T47D (cell line): ENCODE measurements around the gene ADAMTS2.
"Not testable (repeated sequence)": the region's sequence is repeated elsewhere in the genome, so short reads cannot be mapped to it uniquely, and the experiment has no call there.

Experiments
- DNase-seq, 2 experiments: peaks; one replicate each; pipeline versions ENCODE4 v3.0.0 to v3.0.0-alpha.2; 2011 to 2012; ENCODE audit warnings: low read depth in 1 of 2, low spot score in 1 of 2
- JUND ChIP-seq: IDR thresholded peaks from 2 replicates; pipeline ENCODE4 v1.6.1; 2012; ENCODE audit warnings: low read depth
- in situ Hi-C: cut with HindIII; loops from 2 replicates; pipeline ENCODE4 v1.10.0; 2016; ENCODE audit warnings: low sequenced_read_pairs, low pct_unique_long_range_greater_than_20kb

ADAMTS2 gene

DNA sequence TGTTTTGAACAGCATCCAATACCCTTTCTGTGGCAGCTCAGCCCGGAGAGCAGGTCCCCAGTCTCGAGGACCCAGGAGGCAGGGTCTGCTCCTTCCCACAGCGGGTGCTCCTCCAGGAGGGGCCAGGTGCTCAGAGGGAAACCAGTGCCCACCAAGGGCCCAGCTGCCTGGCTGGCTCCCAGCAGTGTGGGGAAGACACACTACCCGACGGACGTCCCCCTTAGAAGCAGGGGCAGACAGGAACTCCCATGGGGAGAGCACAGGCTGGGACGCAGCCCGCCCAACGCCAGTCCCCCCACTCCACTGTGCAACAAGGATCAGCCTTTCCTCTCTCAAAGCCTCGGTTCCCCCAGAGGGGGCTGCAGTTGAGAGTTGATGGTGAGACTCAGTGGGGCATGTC is 57.6 kb downstream of the ADAMTS2 start:
- DNase-seq = no peak
- no peak for TF ChIP-seq JUND
- in situ Hi-C loops = no loop called here

DNA sequence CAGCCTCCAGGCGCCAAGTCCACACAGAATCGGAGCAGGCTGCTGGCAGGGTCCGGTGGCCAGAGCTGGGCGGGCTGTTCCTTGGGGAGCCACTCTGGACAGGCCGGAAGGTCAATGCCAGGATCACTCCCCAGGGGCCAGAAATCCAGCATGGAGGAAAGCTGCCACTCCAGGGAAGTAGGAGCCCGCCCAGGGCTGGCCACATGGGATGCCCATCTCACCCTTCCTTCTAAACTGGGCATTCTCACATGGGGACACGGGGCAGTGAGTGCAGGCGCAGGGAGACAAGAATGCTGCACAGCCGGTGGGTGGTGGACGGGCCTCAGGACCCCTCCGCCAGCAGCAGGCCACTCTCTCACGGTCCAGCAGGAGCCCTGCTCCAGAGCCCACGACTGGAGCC is 58.2 kb downstream of the ADAMTS2 start:
- no peak for TF ChIP-seq JUND
- in situ Hi-C loops = no loop called here

DNA sequence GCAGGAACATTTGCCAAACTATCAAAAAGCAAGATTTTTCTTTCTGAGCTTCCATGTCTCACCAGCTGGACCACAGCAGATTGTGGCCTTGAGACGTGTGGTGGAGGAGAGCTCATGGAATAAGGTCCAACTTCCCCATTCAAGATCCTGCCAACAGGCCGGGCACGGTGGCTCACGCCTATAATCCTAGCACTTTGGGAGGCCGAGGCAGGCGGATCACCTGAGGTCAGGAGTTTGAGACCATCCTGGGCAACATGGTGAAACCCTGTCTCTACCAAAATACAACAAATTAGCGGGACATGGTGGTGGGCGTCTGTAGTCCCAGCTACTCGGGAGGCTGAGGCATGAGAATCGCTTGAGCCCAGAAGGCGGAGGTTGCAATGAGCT is 59.5 kb downstream of the ADAMTS2 start:
- DNase-seq, in situ Hi-C loops: not testable (repeated sequence)

More for the DNA sequence above, 58.2 kb downstream of the ADAMTS2 start:
- DNase-seq = no peak

DNA sequence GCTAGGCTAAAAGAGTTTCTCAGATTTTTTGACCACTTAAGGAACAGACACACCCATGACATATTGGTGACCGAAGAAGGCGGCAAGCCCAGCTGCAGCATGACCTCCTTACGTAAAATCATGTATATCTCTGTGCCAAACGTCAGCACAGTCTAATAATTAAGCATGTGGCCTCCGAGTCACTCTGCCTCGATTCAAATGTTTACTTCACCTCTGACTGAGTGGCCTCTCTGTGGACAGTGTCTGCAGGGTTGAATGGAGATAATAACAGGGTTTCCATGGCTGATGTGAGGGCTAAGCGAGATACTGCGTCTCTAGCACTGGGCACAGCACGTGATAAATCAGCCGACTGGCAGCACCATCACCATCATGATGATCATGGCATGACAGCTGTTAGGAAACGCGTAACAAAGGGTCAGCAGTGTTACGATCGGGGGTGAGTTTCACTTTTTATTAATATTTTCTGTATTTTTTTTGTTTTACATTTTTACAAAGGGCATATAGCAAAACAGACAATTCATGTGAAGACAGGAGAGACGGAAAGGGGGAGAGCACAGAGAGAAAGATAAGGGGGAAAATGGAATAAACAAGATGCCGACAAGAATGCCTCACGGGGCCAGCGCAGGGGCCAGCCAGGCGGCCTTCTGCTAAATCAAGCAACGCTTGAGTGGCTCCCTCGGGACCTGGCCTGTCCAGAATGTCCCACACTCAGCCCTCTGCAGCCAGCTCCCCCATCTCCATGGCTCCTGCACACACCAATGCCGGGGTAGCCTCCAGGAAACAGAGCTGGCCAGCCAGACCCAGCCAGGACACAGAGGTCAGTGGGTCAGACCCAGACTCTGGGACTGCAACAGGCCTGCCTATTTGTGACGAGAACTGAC is 60.3 kb downstream of the ADAMTS2 start:
- DNase-seq = no peak
- TF ChIP-seq JUND = no peak
- in situ Hi-C loops = no loop called here

DNA sequence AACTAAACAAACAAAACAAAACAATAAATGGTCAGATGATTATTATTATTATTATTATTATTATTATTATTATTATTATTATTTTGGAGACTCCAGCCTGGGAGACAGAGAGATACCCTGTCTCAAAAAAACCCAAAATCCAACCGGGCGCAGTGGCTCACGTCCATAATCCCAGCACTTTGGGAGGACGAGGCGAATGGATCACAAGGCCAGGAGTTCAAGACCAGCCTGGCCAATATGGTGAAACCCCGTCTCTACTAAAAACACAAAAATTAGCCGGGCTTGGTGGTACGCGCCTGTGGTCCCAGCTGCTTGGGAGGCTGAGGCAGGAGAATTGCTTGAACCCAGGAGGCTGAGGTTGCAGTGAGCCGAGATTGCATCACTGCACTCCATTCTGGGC is 61.4 kb downstream of the ADAMTS2 start:
- DNase-seq, in situ Hi-C loops: not testable (repeated sequence)

DNA sequence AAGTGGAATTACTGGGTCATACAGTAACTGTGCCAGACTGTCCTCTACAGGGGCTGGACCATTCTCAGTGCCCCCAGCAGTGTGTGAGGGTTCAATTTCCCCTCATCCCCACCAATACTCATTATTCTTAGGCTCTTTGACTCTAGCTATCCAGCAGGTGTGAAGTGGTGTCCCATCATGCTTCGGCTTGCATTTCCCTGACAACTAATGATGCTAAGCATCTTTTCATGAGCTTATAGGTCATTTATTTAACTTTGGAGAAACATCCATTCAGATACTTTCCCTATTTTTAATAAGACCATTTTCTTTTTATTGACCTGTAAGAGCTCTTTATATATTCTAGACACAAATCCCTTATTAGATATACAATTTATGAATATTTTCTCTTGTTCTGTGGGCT is 63.6 kb downstream of the ADAMTS2 start:
- no peak for DNase-seq
- TF ChIP-seq JUND = no peak
- in situ Hi-C loops = no loop called here

DNA sequence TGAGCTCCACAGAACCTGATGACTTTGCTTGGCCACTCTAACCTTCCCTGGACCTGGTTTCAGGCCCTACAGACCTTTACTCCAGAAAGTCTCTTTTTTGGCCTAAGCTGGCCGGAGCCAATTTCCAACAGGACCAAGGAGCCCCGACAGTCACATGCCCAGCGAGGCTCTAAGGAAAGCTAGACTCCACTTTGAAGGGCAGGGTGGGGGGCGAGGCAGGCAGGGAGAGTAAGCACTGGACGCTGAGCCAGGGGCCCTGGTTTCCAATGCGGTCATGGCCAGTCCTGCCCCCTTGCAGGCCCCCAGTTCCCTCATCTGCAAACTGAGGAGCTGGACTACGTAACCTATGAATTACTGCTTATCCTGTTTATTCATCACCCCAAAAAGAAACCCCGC is 65.2 kb downstream of the ADAMTS2 start:
- no peak for DNase-seq
- TF ChIP-seq JUND = no peak
- in situ Hi-C loops = no loop called here

DNA sequence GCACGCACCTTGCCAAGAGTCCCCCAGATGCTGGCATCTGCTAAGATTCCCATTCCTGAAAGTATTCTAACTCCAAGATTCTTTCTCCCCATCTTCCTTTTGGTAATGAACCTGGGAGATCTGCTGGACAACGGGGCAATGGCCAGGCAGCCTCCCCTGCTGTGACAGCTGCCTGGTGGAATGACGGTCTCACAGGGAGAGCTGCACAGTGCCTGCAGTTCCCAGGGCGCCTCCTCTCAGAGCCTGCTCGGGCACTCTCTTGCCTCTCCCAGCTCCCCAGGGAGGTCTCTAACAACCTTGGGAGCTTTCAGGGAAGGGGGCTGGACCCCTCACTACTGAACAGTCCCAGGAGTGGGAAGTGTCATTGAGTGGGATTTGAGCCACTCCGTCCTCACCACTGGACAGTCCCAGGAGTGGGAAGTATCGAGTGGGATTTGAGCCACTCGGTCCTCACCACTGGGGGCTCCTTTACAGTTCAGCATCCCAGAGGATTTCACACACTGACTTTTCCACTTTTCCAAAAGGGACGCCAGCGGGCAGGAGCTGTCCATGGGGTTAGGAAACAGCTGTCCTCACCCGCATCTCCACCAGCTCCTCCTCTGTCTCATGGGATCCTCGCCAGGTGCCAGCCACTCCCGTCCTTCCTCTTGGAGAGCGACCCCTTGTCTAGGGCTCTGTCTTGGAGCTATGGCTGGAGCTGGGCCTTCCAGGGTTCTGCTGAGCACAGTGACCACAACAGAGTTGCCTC is 65.7 kb downstream of the ADAMTS2 start:
- in situ Hi-C loops = no loop called here
- DNase-seq = no peak
- TF ChIP-seq JUND = no peak

DNA sequence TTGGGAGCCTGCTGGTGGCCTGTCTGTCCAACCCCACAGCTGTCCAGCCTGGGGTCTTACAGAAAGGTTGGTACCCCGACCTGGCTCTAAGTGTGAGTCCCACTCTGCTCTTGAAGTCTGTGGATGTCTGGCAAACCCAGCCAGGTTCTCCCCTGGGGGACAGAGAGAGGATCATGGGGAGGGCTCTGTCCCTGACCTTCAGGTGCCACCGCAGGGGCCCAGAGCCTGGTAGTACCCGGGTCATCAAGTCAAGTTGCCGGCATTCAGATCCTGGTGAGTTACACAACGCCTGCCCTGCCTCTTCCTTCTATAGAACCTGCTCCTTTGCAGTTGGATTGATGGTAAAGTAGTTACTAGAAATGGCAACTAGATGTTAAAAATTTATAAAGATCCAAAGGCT is 66.7 kb downstream of the ADAMTS2 start:
- in situ Hi-C loops = no loop called here
- TF ChIP-seq JUND = no peak
- DNase-seq = no peak

DNA sequence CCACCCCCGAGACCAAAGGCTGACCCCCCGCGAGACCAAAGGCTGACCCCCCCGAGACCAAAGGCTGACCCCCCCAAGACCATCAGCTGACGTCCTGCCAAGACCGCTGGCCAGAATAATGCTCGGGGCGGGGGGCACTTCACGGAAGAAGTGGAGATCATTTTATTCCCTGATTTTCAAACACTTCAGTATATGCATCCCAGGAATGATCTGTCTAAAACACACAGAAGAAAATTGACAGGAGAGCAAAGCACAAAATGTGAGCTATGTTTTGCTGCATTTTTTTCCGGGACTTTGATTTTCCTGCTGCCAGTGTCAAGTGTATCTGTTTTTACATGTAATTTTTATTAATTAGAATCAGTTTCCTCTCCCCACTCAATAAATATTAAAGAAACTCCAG is 67.1 kb downstream of the ADAMTS2 start:
- DNase-seq = no peak
- no peak for TF ChIP-seq JUND
- in situ Hi-C loops = no loop called here

DNA sequence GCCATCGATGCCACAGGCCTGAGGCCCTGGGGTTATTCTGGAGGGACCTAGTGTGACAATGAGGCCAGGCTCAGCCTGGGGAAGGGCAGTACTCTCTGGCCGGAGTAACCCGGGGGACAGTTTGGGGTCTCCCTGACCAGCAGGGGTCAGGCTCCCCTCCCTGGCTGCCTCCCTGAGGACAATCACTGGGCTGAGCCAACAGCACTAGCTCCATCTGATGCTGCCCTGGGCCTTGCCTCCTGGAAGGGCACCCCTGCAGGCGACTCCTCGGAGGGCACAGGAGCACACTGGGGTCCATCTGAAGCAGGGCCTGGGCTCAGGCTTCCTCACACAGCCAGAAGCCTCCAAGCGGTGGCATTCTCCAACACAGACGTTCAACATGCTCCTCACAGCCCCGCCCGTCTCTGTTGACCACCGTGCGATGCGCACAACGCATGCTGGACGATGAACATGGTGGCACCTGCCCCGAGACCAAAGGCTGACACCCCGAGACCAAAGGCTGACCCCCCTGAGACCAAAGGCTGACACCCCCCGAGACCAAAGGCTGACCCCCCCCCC is 68.3 kb downstream of the ADAMTS2 start:
- in situ Hi-C loops = no loop called here
- no peak for TF ChIP-seq JUND
- DNase-seq = no peak

DNA sequence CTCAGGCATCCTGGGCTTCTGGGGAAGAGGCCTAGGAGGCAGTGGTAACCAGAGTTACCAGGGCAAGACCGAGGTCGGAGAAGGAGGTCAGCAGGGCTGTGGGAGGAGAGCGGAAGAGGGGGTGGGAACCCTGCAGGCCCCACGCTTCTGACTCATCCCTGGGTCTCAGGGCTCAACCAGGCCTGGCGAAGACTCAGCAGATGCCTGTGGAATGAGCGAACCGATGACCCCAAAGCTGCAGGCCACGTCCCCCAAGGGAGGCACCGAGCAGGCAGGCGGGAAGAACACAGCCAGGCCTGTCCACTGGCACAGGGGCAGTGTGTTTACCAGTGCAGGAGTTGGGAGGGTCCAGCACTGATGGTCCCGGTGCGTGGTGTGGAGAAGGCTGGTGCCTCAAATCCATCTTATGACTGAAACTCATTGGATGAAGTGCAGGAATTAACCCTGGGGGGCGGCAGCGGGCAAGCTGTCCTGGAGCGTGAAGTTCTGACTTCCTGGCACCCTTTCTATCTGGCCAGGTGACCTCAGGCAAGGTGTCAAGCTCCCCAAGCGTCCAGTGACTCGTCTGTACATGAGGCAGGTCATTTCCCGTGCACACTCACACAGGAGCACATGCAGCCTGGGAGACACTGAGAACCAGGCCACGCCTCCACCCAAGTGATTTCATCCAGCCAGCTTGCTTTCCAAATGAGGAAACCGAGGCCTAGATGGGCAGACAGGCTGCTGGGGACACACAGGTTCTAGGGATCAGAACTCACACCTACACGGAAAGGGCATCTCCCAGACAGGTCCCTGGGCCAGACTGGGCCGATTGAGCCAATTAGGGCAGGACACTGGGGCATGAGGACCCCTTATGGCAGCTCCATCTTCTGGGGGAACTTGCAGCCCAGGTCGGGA is 69.1 kb downstream of the ADAMTS2 start:
- DNase-seq = no peak
- TF ChIP-seq JUND = no peak
- in situ Hi-C loops = no loop called here
